SU-DHL-6 (cell line): Measurements from ENCODE around the gene ASB13.

Experiments used
- H2AFZ ChIP-seq: fragments of 200-600 bp; sonication (generic); 2 replicates; pipeline ENCODE4 v1.6.1; 2014; ENCODE audit warnings: low read depth, mild to moderate bottlenecking, moderate library complexity, mixed read lengths, antibody characterized with exemption, low read length; ENCODE audit not compliant: severe bottlenecking
- H3F3A ChIP-seq: fragments of 200-600 bp; shearing (Covaris generic); 2 replicates; pipeline ENCODE4 v1.6.0; 2016; ENCODE audit warnings: antibody characterized with exemption, mild to moderate bottlenecking; ENCODE audit not compliant: insufficient read depth
- H3K27ac ChIP-seq: fragments of 200-600 bp; sonication (generic); 2 replicates; pipeline ENCODE4 v1.5.1; 2016; ENCODE audit warnings: low read depth, mild to moderate bottlenecking, low read length, moderate library complexity, mixed read lengths
- H3K27me3 ChIP-seq: fragments of 200-600 bp; sonication (generic), shearing (Covaris generic); 2 replicates; pipeline ENCODE4 v1.6.0; 2014; ENCODE audit warnings: mild to moderate bottlenecking, low read length
- H3K36me3 ChIP-seq: fragments of 200-600 bp; sonication (generic); 2 replicates; pipeline ENCODE4 v1.6.1; 2014; ENCODE audit warnings: mild to moderate bottlenecking, low read length, mixed read lengths
- H3K4me2 ChIP-seq: fragments of 300-600, 200-600 bp; shearing (Covaris generic), sonication (generic); 2 replicates; pipeline ENCODE4 v1.6.0; 2014; ENCODE audit warnings: low read length, low read depth, mild to moderate bottlenecking; ENCODE audit not compliant: poor library complexity, severe bottlenecking
- H3K4me3 ChIP-seq: fragments of 200-600 bp; sonication (generic); 2 replicates; pipeline ENCODE4 v1.5.1; 2014; ENCODE audit warnings: antibody characterized with exemption, low read length, mild to moderate bottlenecking, mixed read lengths; ENCODE audit not compliant: insufficient read depth, poor library complexity, severe bottlenecking
- H3K79me2 ChIP-seq: fragments of 200-600 bp; sonication (generic); 2 replicates; pipeline ENCODE4 v1.6.1; 2014; ENCODE audit warnings: mild to moderate bottlenecking, low read length, moderate library complexity; ENCODE audit not compliant: insufficient read depth
- H3K9ac ChIP-seq: fragments of 200-600 bp; sonication (generic); 2 replicates; pipeline ENCODE4 v1.7.0; 2014; ENCODE audit warnings: mild to moderate bottlenecking, low read length
- H3K9me2 ChIP-seq: fragments of 200-600 bp; sonication (generic); replicated peaks from 2 replicates; pipeline ENCODE4 v1.6.1; 2014; ENCODE audit warnings: low read length; ENCODE audit not compliant: insufficient read depth
- H3K9me3 ChIP-seq: fragments of 200-600 bp; sonication (generic); 2 replicates; pipeline ENCODE4 v1.6.1; 2014; ENCODE audit warnings: low read length, mixed read lengths; ENCODE audit not compliant: insufficient read depth
- H4K20me1 ChIP-seq: fragments of 200-600 bp; sonication (generic); 2 replicates; pipeline ENCODE4 v1.6.1; 2014; ENCODE audit warnings: low read depth, mild to moderate bottlenecking, antibody characterized with exemption, low read length, moderate library complexity, mixed read lengths
- CTCF ChIP-seq: fragments of 200-600 bp; sonication (generic); IDR thresholded peaks from one replicate; pipeline ENCODE4 v1.5.1; 2017; ENCODE audit warnings: antibody characterized with exemption, mild to moderate bottlenecking, low read length, moderate library complexity; ENCODE audit not compliant: insufficient read depth, poor library complexity, severe bottlenecking
- EZH2phosphoT487 ChIP-seq: fragments of 200-600 bp; sonication (generic), shearing (Covaris generic); conservative IDR thresholded peaks from 2 replicates; pipeline ENCODE4 v1.6.1; 2018; ENCODE audit warnings: mild to moderate bottlenecking, antibody characterized with exemption, low read length, moderate library complexity, mixed read lengths

Gene ASB13

GRCh38 chr10:5655121-5655520 is 11.3 kb downstream of the ASB13 start:
- Histone ChIP-seq H3K9me2 (no peaks in the 10 kb centered on the region), H3K4me3 (peak overlapping the region; percentile 16), H3F3A (peaks cover 51% of the 10 kb centered on the region), H3K9me3 (no peaks in the 10 kb centered on the region), H3K27me3 (no peaks in the 10 kb centered on the region), H4K20me1 (no peaks in the 10 kb centered on the region), H3K79me2 (peaks cover 17% of the 10 kb centered on the region; the same call in 1 of the 2 replicates), H3K4me2 (peak overlapping the region; percentile 68), H3K27ac (peak overlapping the region; percentile 98), H3K9ac (peak overlapping the region; percentile 56), H2AFZ (no peak overlapping the region), H3K36me3 (no peaks in the 10 kb centered on the region)
- TF ChIP-seq CTCF (no peak), EZH2phosphoT487 (no peak)

GRCh38 chr10:5654218-5654755 is 12.1 kb downstream of the ASB13 start:
- no peaks in the 10 kb centered on the region for H4K20me1 ChIP-seq
- no peaks in the 10 kb centered on the region for H3K27me3 ChIP-seq
- H3K36me3 ChIP-seq: no peaks in the 10 kb centered on the region
- no peak for TF ChIP-seq EZH2phosphoT487
- TF ChIP-seq CTCF: no peak
- no peaks in the 10 kb centered on the region for H3K9me3 ChIP-seq
- H3K4me2 ChIP-seq: peak overlapping the region; percentile 68
- no peak overlapping the region for H2AFZ ChIP-seq
- peaks cover 44% of the 10 kb centered on the region for H3F3A ChIP-seq
- peak overlapping the region; percentile 98 for H3K27ac ChIP-seq
- H3K79me2 ChIP-seq: peaks cover 14% of the 10 kb centered on the region; the same call in 1 of the 2 replicates
- H3K9me2 ChIP-seq: no peaks in the 10 kb centered on the region
- H3K4me3 ChIP-seq: peak overlapping the region; percentile 13
- H3K9ac ChIP-seq: peak overlapping the region; percentile 56

GRCh38 chr10:5652746-5653145 is 13.6 kb downstream of the ASB13 start:
- H3K27ac ChIP-seq: no peak overlapping the region
- no peaks in the 10 kb centered on the region for H3K9me2 ChIP-seq
- H3K9me3 ChIP-seq: no peaks in the 10 kb centered on the region
- TF ChIP-seq EZH2phosphoT487: no peak
- no peaks in the 10 kb centered on the region for H3K36me3 ChIP-seq
- peaks cover 7% of the 10 kb centered on the region; the same call in 1 of the 2 replicates for H3K79me2 ChIP-seq
- no peak overlapping the region for H2AFZ ChIP-seq
- H3K4me3 ChIP-seq: no peak overlapping the region
- no peak overlapping the region for H3K4me2 ChIP-seq
- no peak overlapping the region for H3K9ac ChIP-seq
- peaks cover 35% of the 10 kb centered on the region for H3F3A ChIP-seq
- H4K20me1 ChIP-seq: no peaks in the 10 kb centered on the region
- H3K27me3 ChIP-seq: no peaks in the 10 kb centered on the region

- H3F3A ChIP-seq: peaks cover 23% of the 10 kb centered on the region
- H3K79me2 ChIP-seq: peaks cover 7% of the 10 kb centered on the region; the same call in 1 of the 2 replicates
- no peaks in the 10 kb centered on the region for H3K36me3 ChIP-seq
- TF ChIP-seq EZH2phosphoT487 (no peak), CTCF (no peak)
- no peak overlapping the region for H3K4me3 ChIP-seq
- no peaks in the 10 kb centered on the region for H4K20me1 ChIP-seq
- no peaks in the 10 kb centered on the region for H3K9me2 ChIP-seq
- no peak overlapping the region for H3K27ac ChIP-seq
- no peaks in the 10 kb centered on the region for H3K9me3 ChIP-seq
- no peak overlapping the region for H3K4me2 ChIP-seq
- H2AFZ ChIP-seq: no peak overlapping the region
- no peak overlapping the region for H3K9ac ChIP-seq
- no peaks in the 10 kb centered on the region for H3K27me3 ChIP-seq
These were observed 15.0 kb downstream of the ASB13 start for GRCh38 chr10:5651388-5651764.
